ENCODE data around the gene B3GAT1. TPM values are rescaled to one million over a fixed set of nuclear protein-coding genes. Genes with fewer than 3 reads are reported as not detected.

B3GAT1 gene
- total RNA-seq, 4 donors from 2014 or later = 0.13 to 0.58 (median 0.44) TPM; not detected in 1

GRCh38 chr11:134443246-134443645 is 31.2 kb upstream of the B3GAT1 start:
- H3K4me3 ChIP-seq (ENCODE audit: low read depth, poor library complexity, severe bottlenecking) = no peak overlapping the region
- intact Hi-C loops (cut with DNase I; ENCODE audit: low total_unique reads) = no loop called here
- WGBS, 2 donors = 71 to 77% methylated on average over 6 of the region's 6 CpGs
- no peak for TF ChIP-seq CTCF (IDR thresholded peaks at IDR 0.05)
- no peak for TF ChIP-seq POLR2A (IDR thresholded peaks at IDR 0.05)
- no peak for DNase-seq (ENCODE audit: low spot score in 2 of 2)

GRCh38 chr11:134442246-134442645 is 30.2 kb upstream of the B3GAT1 start:
- TF ChIP-seq POLR2A (IDR thresholded peaks at IDR 0.05) = no peak
- no peak for DNase-seq (ENCODE audit: low spot score in 2 of 2)
- WGBS, 2 donors = 88 to 89% methylated on average over 9 to 10 of the region's 10 CpGs
- H3K4me3 ChIP-seq (ENCODE audit: low read depth, poor library complexity, severe bottlenecking) = no peak overlapping the region
- intact Hi-C loops (cut with DNase I; ENCODE audit: low total_unique reads) = no loop called here

- TF ChIP-seq POLR2A (IDR thresholded peaks at IDR 0.05) (no peak), CTCF (IDR thresholded peaks at IDR 0.05) (no peak)
- 55% methylated on average over 4 of the region's 4 CpGs for WGBS, 2 donors
- intact Hi-C loops (cut with DNase I; ENCODE audit: low total_unique reads) = no loop called here
- H3K4me3 ChIP-seq (ENCODE audit: low read depth, poor library complexity, severe bottlenecking) = no peak overlapping the region
- DNase-seq (ENCODE audit: low spot score in 2 of 2) = no peak
Observed at GRCh38 chr11:134441706-134442105, 29.7 kb upstream of the B3GAT1 start.

GRCh38 chr11:134441281-134441680 is 29.2 kb upstream of the B3GAT1 start:
- 20 to 24% methylated on average over 9 of the region's 9 CpGs for WGBS, 2 donors
- TF ChIP-seq CTCF (IDR thresholded peaks at IDR 0.05) (no peak), POLR2A (IDR thresholded peaks at IDR 0.05) (no peak)
- intact Hi-C loops (cut with DNase I; ENCODE audit: low total_unique reads) = no loop called here
- H3K4me3 ChIP-seq (ENCODE audit: low read depth, poor library complexity, severe bottlenecking) = no peak overlapping the region
- no peak for DNase-seq (ENCODE audit: low spot score in 2 of 2)

- intact Hi-C loops (cut with DNase I; ENCODE audit: low total_unique reads) = no loop called here
- WGBS, 2 donors = 75 to 83% methylated on average over 4 of the region's 4 CpGs
- no peak for DNase-seq (ENCODE audit: low spot score in 2 of 2)
- no peak overlapping the region for H3K4me3 ChIP-seq (ENCODE audit: low read depth, poor library complexity, severe bottlenecking)
- TF ChIP-seq CTCF (IDR thresholded peaks at IDR 0.05) = no peak
Observed at GRCh38 chr11:134440851-134441250, 28.8 kb upstream of the B3GAT1 start.

GRCh38 chr11:134438542-134439537 is 26.8 kb upstream of the B3GAT1 start:
- DNase-seq (ENCODE audit: low spot score in 2 of 2) = no peak
- WGBS, 2 donors = 62 to 66% methylated on average over 21 of the region's 21 CpGs
- TF ChIP-seq CTCF (IDR thresholded peaks at IDR 0.05) = no peak
- TF ChIP-seq POLR2A (IDR thresholded peaks at IDR 0.05) = no peak
- intact Hi-C loops (cut with DNase I; ENCODE audit: low total_unique reads) = no loop called here
- no peak overlapping the region for H3K4me3 ChIP-seq (ENCODE audit: low read depth, poor library complexity, severe bottlenecking)

Data from lower leg skin (tissue), 4 donors.